Measurements from ENCODE around the gene ERFL.
A peak's percentile ranks its signal among the peaks of the same experiment; 100 is the strongest.

ERFL gene

DNA sequence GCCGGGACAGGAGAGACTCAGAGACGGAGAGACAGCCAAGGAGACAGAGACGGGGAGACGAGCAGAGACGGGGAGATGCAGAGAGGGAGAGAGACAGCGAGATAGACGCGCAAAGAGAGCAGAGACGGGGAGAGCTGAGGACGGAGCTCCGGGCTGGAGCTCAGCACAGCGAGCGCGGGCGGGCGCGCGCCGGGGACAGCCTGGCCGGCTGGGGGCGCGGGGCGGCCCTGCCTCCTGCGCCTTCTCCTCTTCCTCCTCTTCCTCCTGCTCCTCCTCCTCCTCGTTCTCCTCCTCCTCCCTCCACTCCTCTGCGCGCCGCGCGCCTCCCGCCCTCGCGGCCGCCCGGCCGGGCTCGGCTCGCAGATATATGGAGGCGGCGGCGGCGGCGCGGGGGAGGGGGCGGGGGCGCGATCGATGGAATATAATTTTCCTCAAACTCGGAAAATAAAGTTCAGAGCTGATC is at the start of gene ERFL:
Gene ERFL, minus strand, starts transcription at position 229 of the 463 bp plus-strand sequence. CDS start 15,530 bp downstream, outside the sequence.
- DNase-seq (ENCODE audit: low spot score) = no peak

DNA sequence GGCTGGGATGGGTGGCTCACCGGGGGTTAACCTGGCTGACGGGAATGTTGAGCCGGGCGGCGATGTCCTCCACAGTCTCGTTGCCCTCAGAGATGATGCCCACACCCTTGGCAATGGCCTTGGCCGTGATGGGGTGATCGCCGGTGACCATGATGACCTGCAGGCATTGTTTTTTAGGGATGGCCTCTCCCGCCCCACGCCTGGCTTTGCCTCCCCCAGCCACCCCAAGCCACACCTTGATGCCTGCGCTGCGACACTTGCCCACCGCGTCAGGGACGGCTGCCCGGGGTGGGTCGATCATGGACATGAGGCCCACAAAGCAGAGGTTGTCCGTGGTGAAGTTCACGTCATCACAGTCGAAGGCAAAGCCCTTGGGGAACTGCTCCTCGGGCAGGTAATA is 49.7 kb upstream of the ERFL start:
- DNase-seq (ENCODE audit: low spot score) = no peak

DNA sequence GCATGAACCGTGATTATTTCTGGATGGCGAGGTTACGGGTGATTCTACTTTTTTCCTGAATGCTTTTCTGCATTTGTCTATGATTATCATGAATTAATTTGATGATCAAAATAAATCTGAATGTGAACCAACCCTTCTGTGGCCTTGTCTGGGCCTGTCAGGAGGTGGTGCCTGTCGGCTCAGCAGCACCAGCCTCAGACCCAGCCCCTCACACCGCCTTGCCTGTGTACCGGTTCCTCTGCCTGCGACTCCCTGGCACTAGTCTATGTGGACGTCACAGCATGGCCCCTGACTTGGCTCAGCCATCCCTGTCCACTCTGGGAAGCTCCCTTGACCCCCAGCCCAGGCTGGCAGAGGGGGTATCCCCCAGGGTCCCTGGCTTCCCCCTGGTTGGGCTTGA is 46.4 kb upstream of the ERFL start:
- no peak for DNase-seq (ENCODE audit: low spot score)

DNA sequence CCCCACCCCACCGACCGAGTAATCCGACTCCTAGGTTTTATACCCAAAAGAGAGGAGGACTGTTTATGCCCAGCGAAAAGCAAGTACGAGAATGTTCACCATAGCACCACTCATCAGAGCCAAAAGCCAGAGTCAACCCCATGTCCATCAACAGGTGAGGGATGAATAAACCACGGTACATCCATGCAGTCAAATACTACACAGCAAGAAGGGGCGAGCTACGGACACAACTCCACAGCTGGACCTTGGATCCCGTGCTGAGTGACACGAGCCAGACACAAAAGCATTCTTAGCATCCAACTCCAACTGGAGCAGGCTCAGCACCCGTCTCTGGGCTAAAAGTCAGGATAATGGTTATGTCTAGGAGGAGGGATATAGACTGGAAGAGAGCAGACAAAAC is 43.1 kb upstream of the ERFL start:
- DNase-seq (ENCODE audit: low spot score) = no peak

DNA sequence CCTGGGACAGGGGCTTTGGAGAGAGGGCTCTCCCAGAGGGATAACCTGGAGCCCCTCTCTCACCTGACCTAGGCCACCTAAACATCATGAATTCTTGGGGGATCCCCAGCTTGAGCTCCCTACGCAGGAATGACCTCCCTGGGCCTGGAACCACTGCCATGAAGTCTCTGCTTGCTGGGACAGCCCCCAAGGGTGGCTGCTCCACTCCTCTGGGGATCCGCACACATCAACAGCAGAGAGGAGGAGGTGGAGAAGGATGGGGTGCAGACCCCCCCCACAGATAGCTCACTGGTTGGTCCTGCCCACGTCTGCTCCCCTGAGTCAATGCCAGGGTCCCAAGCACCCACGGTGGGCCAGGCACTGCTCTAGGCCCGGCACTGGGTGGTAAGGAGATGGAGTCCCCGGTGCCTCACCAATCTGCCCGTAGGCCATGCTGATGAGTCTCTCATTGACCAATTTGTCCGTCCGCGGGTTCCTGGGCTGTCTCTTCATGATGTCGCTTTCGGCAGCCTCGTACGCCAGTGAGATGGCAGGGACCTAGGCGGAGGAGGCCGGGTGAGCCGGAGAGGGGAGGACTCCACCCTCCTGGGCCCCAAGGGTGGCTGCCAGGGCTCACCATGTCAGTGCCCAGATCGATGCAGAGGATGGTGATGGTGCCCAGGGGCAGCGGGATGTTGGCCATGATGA is 41.7 kb upstream of the ERFL start:
- no peak for DNase-seq (ENCODE audit: low spot score)

DNA sequence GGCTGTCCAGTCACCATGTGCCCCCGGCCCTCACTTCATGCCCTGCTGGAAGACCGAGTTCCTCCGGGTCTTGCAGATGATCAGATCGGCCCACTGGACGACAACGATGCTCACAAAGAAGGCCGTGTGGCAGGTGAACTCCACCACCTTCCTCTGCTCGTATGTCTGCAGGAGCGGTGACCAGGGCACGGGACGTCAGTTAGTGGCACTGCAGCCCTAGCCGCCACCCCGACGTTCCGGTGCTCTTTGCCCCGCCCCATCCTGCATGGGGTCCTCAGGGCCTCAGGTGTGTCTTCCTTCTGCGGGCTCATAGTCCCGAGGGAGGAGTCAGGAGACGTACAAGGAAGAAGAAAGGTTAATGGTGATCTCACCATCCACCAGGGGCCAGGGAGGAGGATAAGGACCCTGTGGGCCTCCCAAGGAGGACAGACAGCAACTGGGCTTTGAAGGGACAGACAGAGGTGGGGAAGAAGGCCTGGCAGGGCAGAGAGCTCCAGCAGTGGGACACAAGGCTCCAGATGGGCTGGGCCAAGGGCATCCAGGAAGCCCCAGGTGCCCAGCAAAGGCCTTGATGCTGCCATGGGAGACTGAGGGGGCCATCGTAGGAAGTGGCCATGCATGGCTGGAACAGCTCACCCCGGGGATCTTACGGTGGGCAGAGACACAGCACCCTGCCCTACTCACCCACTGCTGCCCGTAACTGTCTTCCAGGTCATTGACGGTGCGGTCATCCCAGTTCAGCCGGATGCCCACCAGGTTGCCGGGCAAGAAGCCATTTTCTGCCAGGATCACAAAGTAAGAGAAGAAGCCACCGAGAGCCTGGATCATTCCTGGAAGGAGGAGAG is 40.7 kb upstream of the ERFL start:
- no peak for DNase-seq (ENCODE audit: low spot score)

DNA sequence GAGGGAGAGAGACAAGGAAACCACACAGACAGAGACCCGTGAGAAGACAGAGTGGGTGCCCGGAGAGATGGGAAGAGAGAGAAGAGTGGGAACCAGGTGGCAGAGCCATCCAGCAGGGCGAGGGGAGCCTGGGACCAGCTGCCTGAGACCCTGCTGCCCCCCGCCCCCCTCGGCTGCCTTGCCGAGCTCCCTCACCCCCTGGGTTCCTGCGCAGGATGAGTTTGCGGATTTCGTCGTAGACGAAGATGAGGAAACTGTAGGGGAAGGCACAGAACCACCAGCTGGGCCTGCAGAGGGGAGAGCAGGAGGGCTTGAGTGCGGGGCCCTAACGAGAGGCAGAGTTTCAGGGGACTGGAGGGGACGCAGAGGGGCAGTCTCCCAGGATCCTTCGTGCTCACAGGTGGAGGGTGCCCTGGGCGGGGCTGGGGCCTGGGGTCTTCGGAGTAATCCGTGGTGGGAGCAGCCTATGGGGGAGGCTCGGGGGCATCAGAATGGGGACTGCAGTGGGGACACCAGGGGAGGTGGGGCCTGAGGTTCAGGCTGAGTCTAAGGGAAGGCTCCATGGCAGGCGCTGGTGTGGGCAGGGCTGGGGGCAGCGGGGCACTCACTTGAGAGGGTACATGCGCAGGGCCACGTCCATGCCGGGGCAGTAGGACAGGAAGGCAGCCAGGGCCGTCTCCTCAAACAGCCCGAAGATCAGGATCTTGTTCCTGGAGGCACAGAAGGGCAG is 39.0 kb upstream of the ERFL start:
- DNase-seq (ENCODE audit: low spot score) = no peak

DNA sequence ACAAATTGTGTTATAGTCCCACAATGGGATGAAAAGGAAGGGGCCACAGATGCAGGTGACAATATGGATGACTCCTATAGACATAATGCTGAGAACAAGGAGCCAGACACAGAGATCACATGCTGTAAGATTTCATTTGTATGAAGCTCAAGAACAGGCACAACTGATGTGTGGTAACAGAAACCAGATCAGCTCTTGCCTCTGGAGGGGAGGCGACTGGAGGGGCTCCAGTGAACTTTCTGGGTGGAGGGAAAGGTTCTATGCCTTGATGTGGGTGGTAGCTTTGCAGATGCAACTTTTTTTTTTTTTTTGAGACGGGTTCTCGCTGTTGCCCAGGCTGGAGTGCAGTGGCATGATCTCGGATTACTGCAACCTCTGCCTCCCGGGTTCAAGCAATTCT is 36.9 kb upstream of the ERFL start:
- DNase-seq (ENCODE audit: low spot score) = no peak

DNA sequence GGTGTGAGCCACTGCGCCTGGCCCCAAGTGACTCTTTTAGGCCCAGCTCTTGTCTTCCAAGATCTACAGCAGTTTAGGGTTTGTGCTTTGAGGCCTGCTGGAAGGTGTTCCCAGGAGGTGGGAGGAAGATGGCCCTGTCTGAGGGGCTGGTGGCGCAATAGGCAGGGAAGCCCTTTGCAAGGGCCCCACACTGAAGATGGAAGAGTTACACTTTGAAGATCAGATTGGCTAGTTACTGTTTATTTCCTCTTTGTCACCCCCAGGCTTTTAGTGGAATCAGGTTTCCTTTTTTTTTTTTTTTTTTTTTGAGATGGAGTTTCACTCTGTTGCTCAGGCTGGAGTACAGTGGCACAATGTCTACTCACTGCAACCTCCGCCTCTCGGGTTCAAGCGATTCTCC is 32.7 kb upstream of the ERFL start:
- DNase-seq (ENCODE audit: low spot score) = no peak

DNA sequence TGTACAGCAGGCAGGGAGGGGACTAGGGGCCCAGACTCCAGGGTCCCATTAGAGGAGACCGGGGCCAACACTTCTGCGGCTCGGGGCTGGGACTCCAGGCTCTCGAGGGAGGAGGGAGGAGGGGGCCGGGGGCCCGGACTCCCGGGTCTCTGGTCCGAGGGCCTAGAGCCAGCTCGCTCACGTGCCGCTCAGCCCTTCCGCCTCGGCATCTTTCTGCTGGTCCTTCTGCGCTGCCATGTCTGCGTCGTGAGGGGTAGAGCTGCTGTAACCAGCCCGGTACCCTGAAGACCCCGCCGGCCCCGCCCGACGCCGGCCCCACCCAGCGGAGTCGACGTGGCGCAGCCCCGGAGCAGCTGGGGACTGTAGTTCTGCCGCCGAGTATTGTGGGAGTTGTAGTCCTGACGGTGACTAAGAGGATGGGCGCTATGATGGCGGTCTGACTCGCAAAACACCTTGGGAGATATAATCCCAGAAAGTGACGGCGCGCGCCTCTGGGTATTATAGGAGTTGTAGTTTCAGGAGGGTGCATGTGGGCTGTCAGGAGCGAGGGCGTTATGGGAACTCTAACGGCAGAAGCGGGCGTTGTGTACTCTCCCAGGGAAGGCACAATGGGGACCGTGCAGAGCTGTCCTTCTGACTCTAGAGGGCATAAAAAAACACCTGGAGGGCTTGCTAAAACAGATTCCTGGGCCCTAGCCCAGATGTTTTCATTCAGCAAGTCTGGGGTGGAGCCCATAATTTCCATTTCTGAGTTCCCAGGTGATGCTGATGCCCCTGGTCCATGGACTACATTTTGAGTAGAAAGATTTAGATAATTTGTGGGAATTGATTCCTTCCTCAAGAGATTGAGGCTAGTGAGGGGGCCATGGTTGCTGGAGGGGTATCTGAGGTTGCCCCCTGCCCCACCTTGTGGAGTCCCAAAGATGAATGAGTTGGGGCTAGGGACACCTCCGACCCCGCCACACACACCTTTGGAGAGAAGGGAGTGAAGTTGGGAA is 31.1 kb upstream of the ERFL start, which contains the start of gene RABAC1:
Gene RABAC1, minus strand, starts transcription at position 266 of the 998 bp plus-strand sequence. Its CDS starts 29 bp downstream, at position 237.
- peak; percentile 96 for DNase-seq (ENCODE audit: low spot score)

DNA sequence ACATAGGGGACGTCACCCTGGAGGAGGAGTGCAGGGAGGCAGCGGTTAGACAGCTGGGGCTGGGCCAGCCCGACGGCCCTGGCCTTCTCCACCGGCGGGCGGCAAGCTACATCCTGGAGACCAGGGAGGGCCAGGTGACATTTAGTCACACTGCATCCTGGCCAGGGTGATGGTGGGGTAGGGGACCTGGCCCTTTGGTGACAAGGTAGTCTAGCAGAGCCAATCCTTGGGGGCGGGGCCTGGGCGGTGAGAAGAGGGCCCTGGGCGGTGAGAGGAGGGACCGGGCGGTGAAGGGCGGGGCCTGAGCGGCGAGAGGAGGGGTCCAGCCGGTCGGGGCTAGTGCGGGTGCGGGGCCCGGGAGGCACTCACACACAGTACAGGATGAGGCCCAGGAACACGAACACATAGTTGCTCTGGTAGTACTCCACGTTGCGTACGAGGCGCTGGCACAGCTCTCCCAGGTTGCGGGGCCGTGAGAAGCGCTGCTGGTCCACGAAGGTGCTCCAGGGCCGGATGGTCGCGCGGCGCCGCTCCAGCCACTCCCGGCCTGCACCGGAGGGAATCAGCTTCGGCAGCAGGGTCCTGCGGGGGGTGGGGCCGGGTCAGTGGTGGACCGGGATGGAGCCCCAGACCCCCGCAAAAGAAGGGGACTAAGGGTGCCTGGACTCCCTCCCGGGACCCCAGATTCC is 30.3 kb upstream of the ERFL start:
- peak; percentile 91 for DNase-seq (ENCODE audit: low spot score)

DNA sequence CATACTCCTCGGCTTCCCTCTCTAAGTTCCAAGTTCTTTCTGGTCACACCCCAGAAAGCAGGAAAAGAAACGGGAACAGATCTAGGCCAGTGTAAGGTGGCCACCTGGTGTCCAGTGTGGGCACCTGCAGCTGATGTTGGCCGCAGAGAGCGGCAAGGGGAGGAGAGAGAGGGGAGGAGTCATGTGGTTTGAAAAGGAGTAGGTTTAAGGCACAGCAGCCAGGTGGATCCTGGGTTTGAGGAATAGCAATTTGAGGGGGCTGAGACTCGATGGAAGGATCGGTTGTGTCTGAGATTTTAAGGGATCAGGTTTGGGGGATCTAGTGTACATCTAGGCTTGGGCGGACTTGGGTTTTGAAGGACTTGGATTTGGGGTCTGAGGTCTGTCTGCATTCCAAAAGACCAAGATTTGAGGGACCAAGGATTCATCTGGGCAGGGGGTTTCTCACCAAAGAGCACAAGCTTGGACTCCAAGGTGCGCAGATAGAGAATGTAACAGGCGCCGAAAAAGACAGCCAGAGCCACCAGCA is 29.7 kb upstream of the ERFL start:
- peak; percentile 83 for DNase-seq (ENCODE audit: low spot score)

DNA sequence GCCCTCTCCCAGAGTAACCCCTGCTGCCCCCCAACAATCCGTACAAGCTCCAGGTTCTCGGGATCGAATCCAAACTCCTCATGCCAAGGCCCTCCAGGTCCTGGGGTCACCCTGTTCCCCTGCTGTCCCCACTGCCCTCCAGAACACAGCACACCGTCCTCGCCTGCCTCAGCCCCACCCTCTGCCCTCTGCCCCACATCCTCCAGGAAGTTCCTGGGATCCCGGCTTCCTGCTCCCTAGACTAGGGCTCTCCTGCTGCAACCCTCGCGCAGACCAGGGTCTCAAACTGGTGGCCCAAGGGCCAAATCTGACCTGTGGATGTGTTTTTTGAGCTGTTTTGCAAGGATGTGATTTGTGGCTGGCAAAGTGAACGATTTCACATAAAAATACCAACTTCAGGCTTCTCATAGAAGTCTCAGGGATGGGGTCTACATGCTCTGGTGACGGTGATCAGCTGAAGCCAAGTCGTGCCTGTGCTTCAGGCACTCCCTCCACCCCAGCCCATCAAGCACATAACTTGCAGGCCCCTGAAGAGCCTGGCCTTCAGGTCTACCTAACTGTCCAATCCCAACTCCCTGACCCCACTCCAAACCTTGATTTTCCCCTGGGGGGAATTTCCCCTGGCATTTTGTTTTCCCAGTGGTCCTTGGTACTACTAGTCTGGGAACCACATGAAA is 29.1 kb upstream of the ERFL start:
- peak; percentile 54 for DNase-seq (ENCODE audit: low spot score)

DNA sequence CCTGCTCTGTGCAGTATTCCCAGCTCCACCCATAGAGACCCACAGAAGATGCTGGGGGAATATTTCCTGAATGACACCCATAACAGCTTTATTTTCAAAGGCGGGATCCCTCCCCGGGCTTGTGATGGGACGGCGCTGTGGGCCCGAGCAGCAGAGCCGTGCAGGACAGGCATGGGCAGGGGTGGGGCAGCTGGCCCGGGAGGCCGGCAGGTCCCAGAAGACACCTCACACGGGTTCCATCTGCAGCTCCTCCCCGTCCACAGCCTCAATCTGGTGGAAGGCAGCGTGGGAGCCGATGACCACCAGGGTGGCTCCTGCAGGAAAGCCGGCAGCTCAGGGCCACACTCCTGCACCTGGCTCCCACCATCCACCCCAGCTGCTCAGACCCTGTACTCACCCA is 28.4 kb upstream of the ERFL start:
- no peak for DNase-seq (ENCODE audit: low spot score)

DNA sequence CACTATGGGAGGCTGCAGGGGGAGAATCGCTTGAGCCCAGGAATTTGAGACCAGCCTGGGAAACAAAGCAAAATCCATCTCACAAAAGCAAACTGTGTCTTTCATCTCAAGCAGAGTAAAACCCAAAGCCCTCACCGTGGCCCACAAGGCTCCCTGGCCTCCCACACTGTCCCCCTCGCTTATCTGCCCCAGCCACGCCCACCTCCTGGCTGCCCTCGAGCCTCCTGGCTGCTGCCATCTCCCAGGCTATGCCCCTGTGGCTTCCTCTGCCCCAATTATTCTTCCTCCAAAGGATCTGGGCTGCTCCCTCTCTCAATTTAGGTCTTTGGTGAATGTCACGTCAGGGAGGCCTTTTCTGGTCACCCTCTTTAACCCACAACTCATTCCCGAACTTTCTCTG is 27.3 kb upstream of the ERFL start:
- no peak for DNase-seq (ENCODE audit: low spot score)

DNA sequence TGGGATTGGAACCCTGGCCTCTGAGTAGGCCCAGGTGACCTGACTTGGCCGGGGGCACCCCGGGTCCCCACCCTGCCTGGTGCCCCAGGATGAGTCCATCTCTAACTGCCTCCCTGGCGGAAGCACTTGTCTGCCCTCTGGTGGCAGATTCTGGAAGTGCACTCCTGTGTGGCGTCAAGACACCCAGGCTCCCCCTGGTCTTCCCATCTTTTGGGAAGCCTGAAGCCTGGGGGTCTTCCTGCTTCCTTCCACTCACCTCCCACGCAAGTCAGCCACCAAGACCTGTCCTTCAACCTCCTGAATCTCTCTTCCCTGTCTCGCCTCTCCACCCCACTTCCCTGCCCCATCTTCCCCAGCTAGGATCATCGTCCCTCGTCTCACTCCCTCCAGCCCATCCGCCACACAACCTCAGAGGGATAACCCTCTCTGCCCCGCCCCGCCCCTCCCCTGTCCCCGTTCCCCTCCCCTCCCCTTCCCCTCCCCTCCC is 23.5 kb upstream of the ERFL start:
- DNase-seq (ENCODE audit: low spot score) = peak; percentile 90

DNA sequence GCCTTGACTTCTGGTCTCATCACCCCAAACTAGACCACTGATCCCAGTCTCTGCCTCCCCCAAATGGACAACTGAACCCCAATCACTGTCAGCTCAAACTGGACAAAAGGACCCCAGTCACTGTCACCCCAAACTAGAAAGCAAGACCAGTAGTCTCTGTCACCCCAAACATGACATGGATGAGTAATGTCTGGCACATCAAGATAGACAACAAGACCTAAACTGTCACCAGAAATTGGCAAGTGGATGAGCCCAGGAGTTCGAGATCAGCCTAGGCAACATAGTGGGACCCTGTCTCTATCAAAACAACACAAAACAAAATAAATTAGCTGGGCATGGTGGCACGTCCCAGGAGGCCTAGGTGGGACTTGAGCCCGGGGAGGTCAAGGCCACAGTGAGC is 18.8 kb upstream of the ERFL start:
- DNase-seq (ENCODE audit: low spot score) = no peak

DNA sequence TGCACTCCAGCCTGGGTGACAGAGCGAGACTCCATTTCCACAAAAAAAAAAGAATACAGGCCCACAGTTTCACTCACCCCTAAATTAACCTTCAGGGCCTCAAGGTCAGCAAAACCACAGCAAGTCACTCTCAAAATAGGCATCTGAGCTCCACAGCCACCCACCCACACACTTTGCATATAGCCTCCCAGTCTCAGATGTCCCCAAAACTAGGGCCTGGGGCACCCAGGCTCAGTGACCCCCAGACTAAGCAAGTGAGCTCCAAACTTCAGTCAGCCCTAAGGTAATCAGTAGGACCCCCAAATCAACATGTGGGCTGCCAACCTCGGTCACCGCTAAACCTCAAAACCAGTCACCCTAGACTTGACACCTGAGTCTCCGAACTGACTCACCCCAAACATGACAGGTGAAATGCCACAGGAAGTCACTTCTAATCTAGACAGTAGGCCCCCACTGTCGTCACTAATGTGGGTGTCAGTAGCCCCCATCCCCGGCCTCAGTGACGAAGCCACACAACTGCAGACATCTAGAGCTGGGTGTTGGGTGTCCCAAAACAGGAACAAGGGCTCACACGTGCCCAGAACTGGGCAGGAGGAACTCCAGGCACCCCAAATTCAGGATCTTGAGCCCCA is 17.0 kb upstream of the ERFL start:
- DNase-seq (ENCODE audit: low spot score) = no peak

DNA sequence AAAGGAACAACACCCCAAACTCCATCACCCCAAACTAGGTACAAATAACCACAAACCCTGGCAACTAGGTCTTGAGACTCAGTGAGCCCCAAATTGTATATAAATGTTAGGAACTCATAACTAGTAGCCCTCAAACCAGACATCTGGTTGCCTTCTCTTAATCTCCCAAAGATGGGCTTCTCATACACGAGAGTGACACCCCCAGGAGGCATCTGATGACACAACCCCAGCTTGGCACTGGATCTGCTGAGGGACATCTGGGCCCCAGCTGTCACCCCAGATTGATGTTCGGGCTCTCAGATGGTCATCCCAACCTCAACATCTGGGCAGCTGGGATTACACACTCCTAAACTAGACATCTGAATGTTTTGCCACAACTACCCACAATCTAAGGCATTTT is 16.1 kb upstream of the ERFL start:
- no peak for DNase-seq (ENCODE audit: low spot score)
